ENCODE data around the gene B4GALT6.

The B4GALT6 gene

GRCh38 chr18:31660763-31661162 is 23.6 kb downstream of the B4GALT6 start:
- in situ Hi-C loops (cut with HindIII; ENCODE audit: low sequenced_read_pairs), result no loop called here

GRCh38 chr18:31659576-31660177 is 24.7 kb downstream of the B4GALT6 start:
- in situ Hi-C loops (cut with HindIII; ENCODE audit: low sequenced_read_pairs), result no loop called here

- in situ Hi-C loops (cut with HindIII; ENCODE audit: low sequenced_read_pairs), result no loop called here
Observed at GRCh38 chr18:31658670-31659575, 25.5 kb downstream of the B4GALT6 start.

GRCh38 chr18:31657823-31658669 is 26.3 kb downstream of the B4GALT6 start:
- in situ Hi-C loops (cut with HindIII; ENCODE audit: low sequenced_read_pairs), result no loop called here

GRCh38 chr18:31656754-31657153 is 27.6 kb downstream of the B4GALT6 start:
- in situ Hi-C loops (cut with HindIII; ENCODE audit: low sequenced_read_pairs), result no loop called here

- in situ Hi-C loops (cut with HindIII; ENCODE audit: low sequenced_read_pairs), result no loop called here
Observed at GRCh38 chr18:31655354-31655753, 29.0 kb downstream of the B4GALT6 start.

GRCh38 chr18:31652877-31653276 is 31.5 kb downstream of the B4GALT6 start:
- in situ Hi-C loops (cut with HindIII; ENCODE audit: low sequenced_read_pairs), result no loop called here

- in situ Hi-C loops (cut with HindIII; ENCODE audit: low sequenced_read_pairs), result no loop called here
Observed at GRCh38 chr18:31652357-31652756, 32.0 kb downstream of the B4GALT6 start.

GRCh38 chr18:31651369-31651768 is 33.0 kb downstream of the B4GALT6 start:
- in situ Hi-C loops (cut with HindIII; ENCODE audit: low sequenced_read_pairs), result no loop called here

- in situ Hi-C loops (cut with HindIII; ENCODE audit: low sequenced_read_pairs), result no loop called here
Observed at GRCh38 chr18:31649978-31650719, 34.2 kb downstream of the B4GALT6 start.

GRCh38 chr18:31649449-31649848 is 34.9 kb downstream of the B4GALT6 start:
- in situ Hi-C loops (cut with HindIII; ENCODE audit: low sequenced_read_pairs), result no loop called here

- in situ Hi-C loops (cut with HindIII; ENCODE audit: low sequenced_read_pairs), result no loop called here
Observed at GRCh38 chr18:31648966-31649429, 35.4 kb downstream of the B4GALT6 start.

- in situ Hi-C loops (cut with HindIII; ENCODE audit: low sequenced_read_pairs), result no loop called here
Observed at GRCh38 chr18:31648458-31648857, 35.9 kb downstream of the B4GALT6 start.

GRCh38 chr18:31647127-31647753 is 37.1 kb downstream of the B4GALT6 start:
- in situ Hi-C loops (cut with HindIII; ENCODE audit: low sequenced_read_pairs), result no loop called here

GRCh38 chr18:31646332-31647126 is 37.9 kb downstream of the B4GALT6 start:
- in situ Hi-C loops (cut with HindIII; ENCODE audit: low sequenced_read_pairs), result no loop called here

GRCh38 chr18:31645411-31645810 is 39.0 kb downstream of the B4GALT6 start:
- in situ Hi-C loops (cut with HindIII; ENCODE audit: low sequenced_read_pairs), result no loop called here

- in situ Hi-C loops (cut with HindIII; ENCODE audit: low sequenced_read_pairs), result no loop called here
Observed at GRCh38 chr18:31643003-31643402, 41.4 kb downstream of the B4GALT6 start.

GRCh38 chr18:31637445-31637844 is 46.9 kb downstream of the B4GALT6 start:
- in situ Hi-C loops (cut with HindIII; ENCODE audit: low sequenced_read_pairs), result no loop called here

- in situ Hi-C loops (cut with HindIII; ENCODE audit: low sequenced_read_pairs), result no loop called here
Observed at GRCh38 chr18:31636387-31636786, 48.0 kb downstream of the B4GALT6 start.
